Kidney epithelial cell (primary cell): ENCODE data around the gene KCNJ1. TPM values are rescaled to one million over a fixed set of nuclear protein-coding genes. Genes with fewer than 3 reads are reported as not detected.

Experiments
- DNase-seq: peaks from one replicate; pipeline ENCODE4 v3.0.0-alpha.2; 2010; ENCODE audit warnings: low read depth
- H3K27me3 ChIP-seq: 2 replicates; pipeline ENCODE4 v1.6.0; 2011; ENCODE audit warnings: low read length; ENCODE audit not compliant: control insufficient read depth, insufficient read depth
- H3K36me3 ChIP-seq: 2 replicates; pipeline ENCODE4 v1.5.1; 2011; ENCODE audit warnings: low read length; ENCODE audit not compliant: control insufficient read depth, insufficient read depth
- H3K4me3 ChIP-seq: 2 replicates; pipeline ENCODE4 v1.5.1; 2011; ENCODE audit warnings: low read depth, mild to moderate bottlenecking, control low read depth, low read length
- total RNA-seq: library from RNA; depleted of rRNA; stranded (reverse); fragments of >200 nt; gene quantifications from 2 replicates; pipeline ENCODE4 v1.2.3, GENCODE V29; 2015
- TF ChIP-seq, protein P1 (sequence below): IDR thresholded peaks from 2 replicates; pipeline ENCODE4 v1.5.1; 2011; ENCODE audit warnings: mild to moderate bottlenecking, moderate library complexity, low read length, control low read depth, inconsistent platforms; ENCODE audit not compliant: insufficient read depth, poor library complexity, severe bottlenecking

Gene KCNJ1
- total RNA-seq, 1 donor from 2014 or later, result not detected

DNA sequence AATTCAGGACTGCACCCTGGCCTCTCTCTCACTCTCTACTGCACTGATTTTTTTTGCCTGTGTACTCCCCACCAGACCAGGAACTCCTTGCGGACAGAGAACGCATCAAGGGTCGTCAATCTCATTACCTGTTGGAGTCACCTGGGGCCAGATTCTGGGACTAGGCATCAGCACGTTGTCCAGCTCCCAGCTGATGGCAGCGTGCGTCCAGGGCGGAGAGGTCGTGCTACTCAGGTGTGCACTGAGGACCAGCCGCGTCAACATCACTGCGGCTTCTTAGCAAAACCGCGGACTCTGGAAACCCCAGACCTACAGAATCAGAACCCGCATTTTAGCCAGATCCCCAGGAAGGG, 37.2 kb upstream of the KCNJ1 start:
- Histone ChIP-seq H3K27me3 (no peaks in the 10 kb centered on the region), H3K4me3 (no peak overlapping the region), H3K36me3 (no peaks in the 10 kb centered on the region)
- no peak for DNase-seq
- TF ChIP-seq, protein P1, sequence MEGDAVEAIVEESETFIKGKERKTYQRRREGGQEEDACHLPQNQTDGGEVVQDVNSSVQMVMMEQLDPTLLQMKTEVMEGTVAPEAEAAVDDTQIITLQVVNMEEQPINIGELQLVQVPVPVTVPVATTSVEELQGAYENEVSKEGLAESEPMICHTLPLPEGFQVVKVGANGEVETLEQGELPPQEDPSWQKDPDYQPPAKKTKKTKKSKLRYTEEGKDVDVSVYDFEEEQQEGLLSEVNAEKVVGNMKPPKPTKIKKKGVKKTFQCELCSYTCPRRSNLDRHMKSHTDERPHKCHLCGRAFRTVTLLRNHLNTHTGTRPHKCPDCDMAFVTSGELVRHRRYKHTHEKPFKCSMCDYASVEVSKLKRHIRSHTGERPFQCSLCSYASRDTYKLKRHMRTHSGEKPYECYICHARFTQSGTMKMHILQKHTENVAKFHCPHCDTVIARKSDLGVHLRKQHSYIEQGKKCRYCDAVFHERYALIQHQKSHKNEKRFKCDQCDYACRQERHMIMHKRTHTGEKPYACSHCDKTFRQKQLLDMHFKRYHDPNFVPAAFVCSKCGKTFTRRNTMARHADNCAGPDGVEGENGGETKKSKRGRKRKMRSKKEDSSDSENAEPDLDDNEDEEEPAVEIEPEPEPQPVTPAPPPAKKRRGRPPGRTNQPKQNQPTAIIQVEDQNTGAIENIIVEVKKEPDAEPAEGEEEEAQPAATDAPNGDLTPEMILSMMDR, result no peak

DNA sequence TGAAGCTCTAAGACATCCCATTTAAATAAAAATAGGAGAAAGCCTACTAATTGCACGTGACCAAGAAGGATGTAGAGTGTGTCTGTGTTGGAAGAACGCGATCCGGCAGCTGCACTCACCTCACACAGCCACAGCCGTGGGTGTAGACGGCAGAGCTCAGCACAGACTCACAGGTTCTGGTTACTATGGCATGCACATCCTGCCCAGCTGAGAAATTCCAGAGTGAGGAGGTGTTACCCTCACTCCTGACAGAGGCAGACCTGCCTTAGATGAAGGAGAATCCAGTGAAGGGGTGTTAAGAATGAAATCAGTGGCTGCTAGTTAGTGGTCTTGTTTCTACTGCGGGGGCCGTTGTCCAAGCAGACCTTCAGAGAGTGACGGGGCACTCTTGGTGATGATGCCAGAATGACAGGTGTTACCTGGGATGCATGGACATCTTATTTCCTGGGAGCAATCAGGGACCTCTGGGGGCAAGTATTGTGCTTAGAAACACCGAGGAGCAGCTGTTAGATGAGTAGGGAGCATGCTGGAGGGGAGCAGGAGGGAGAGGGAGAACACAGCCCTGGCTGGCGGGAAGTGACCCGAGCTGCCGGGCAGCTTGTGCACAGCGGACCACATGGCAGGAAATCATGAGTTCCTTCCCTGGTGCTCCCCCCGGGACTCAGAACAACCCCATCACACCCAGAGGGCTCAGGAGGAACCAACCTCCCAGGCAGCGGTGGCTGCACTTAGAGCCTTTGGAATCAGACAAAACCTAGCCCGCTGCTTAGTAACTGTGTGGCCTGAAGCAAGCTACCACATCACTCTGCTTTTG, 36.4 kb upstream of the KCNJ1 start:
- peak; percentile 60 for DNase-seq
- Histone ChIP-seq H3K36me3 (no peaks in the 10 kb centered on the region), H3K27me3 (no peaks in the 10 kb centered on the region), H3K4me3 (no peak overlapping the region)
- TF ChIP-seq, protein P1, result no peak

DNA sequence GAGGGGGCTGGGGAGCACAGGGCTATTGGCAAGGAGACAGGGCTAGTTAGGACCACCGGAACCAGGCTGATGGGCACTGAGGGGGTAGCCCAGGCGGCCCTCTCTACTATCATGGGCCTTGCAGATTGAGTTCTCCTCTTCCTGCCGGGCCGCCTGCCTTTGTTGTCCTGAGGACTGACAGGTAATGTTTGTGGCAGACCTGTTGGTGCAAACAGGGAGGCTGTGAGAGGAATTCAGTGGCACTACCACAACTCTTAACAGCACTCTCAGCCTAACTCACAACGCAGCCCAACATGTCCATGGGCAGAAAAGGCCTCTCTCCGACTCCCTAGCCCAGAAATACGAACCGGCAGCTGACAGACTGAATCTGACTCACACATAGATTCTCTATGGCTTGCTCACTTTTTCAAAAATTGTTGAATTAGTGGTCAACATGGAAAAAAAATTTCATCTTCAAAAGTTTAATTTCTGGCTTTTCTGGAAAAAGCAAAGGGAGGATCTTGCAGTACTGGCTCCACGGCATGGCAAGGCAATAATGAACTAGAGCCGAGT, 35.5 kb upstream of the KCNJ1 start:
- DNase-seq, result no peak
- no peak overlapping the region for H3K4me3 ChIP-seq
- no peaks in the 10 kb centered on the region for H3K27me3 ChIP-seq
- TF ChIP-seq, protein P1, result no peak
- no peaks in the 10 kb centered on the region for H3K36me3 ChIP-seq

DNA sequence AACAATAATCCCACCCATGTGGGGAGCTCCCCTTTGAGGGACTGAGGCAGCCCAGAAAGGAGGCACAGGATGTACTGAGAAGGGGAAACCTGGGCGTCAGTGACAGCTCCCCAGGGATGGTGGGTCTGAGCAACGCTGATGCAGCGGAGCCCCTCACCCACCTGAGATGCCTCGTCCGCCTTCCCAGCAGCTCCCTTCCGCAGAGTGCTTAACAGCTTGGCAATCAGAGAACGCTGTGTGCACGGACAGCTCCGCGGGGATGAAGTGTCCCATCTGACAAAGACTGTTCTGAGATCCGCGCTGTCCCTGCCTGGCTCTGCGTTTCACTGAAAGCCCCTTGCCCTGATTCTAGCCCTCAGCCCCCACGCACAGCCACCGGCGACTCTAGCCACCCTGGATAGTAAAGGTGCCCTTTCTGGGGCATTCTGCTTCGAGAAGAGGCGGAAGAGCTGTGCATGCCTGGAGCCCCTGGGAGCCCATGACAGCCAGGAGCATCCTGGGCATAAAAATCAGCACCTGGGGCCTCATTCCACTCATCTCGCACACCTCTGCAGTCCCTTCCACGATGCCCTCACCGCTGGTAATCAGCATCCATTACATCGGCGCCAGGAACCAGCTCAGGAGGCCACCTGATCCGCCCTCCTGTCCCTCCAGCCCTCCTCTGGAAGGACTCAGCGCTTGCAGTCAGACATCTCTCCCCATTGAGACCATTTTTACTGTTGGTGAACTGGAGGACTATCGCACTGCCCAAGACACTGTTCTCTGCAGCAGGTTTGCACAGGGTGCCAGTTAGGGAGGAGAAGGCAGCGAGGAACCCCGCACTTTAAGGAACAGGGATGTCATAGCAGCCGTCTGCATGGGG, 34.8 kb upstream of the KCNJ1 start:
- Histone ChIP-seq H3K4me3 (no peak overlapping the region), H3K27me3 (no peaks in the 10 kb centered on the region), H3K36me3 (no peaks in the 10 kb centered on the region)
- no peak for DNase-seq
- TF ChIP-seq, protein P1, result no peak

DNA sequence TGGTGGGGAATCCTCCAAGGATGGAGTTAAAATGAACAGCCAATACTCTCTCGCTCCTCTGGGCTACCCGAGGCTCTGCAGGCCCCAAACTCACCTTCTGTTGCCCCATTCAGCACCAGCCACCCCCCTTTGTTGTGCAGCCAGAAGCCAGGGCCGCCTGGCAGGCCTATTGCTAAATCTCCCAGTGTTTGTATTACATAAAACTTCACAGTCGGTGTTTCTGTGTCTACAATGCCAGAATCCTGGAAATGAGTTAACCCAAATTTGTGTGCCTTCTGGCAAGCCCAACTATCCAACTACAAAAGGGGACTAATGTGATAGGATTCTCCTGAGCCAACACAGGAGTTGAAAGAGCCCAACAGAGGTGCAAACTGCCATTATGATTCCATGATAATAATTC, 33.4 kb upstream of the KCNJ1 start:
- DNase-seq, result no peak

More for the DNA sequence above, 33.4 kb upstream of the KCNJ1 start:
- TF ChIP-seq, protein P1, result no peak
- Histone ChIP-seq H3K27me3 (no peaks in the 10 kb centered on the region), H3K4me3 (no peak overlapping the region), H3K36me3 (no peaks in the 10 kb centered on the region)
